Spleen (tissue), 7 donors: ENCODE measurements around the gene ZMIZ2.

Source experiments
- POLR2A ChIP-seq, 3 donors: fragments of 450-650 bp; IDR thresholded peaks; one replicate each; pipeline ENCODE4 v1.5.1; 2017; ENCODE audit warnings: antibody characterized with exemption in 3 of 3, mild to moderate bottlenecking in 1 of 3
- TF ChIP-seq, protein P1 (sequence below), 11 experiments: fragments of 200-600 bp in 7 of 11; fragments of 450-650 bp in 4 of 11; sonication (generic) in 4 of 11; IDR thresholded peaks in 8 of 11; conservative IDR thresholded peaks in 3 of 11; 1 replicate in 7 of 11; 2 replicates in 4 of 11; pipeline versions ENCODE4 v1.4.0 to v1.8.0; 2016 to 2021; ENCODE audit warnings: antibody characterized with exemption in 11 of 11, inconsistent platforms in 4 of 11, mild to moderate bottlenecking in 1 of 11
- donor health status: DM: no; HTN: no; CAD: no; lungs with moderate emphysema.
- donor health status: DM: no; HTN: no; CAD: no.
- donor health status: DM: no; HTN: no; CAD: no.

GRCh38 chr7:44784364-44784763 is 35.7 kb downstream of the ZMIZ2 start:
- TF ChIP-seq, protein P1, sequence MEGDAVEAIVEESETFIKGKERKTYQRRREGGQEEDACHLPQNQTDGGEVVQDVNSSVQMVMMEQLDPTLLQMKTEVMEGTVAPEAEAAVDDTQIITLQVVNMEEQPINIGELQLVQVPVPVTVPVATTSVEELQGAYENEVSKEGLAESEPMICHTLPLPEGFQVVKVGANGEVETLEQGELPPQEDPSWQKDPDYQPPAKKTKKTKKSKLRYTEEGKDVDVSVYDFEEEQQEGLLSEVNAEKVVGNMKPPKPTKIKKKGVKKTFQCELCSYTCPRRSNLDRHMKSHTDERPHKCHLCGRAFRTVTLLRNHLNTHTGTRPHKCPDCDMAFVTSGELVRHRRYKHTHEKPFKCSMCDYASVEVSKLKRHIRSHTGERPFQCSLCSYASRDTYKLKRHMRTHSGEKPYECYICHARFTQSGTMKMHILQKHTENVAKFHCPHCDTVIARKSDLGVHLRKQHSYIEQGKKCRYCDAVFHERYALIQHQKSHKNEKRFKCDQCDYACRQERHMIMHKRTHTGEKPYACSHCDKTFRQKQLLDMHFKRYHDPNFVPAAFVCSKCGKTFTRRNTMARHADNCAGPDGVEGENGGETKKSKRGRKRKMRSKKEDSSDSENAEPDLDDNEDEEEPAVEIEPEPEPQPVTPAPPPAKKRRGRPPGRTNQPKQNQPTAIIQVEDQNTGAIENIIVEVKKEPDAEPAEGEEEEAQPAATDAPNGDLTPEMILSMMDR (IDR thresholded peaks at IDR 0.05 in 8 of 11, conservative IDR thresholded peaks at IDR 0.05 in 3 of 11): no peak
- no peak for TF ChIP-seq POLR2A (IDR thresholded peaks at IDR 0.05)
